Vagina (tissue), 2 donors: Measurements from ENCODE around the gene MRPL10.

Source experiments
- CTCF ChIP-seq, 3 experiments: fragments of 450-650 bp in 2 of 3; fragments of 200-600 bp in 1 of 3; sonication (generic) in 1 of 3; IDR thresholded peaks; one replicate each; pipeline ENCODE4 v1.5.1; 2017 to 2019; ENCODE audit warnings: antibody characterized with exemption in 3 of 3, mild to moderate bottlenecking in 2 of 3, moderate library complexity in 2 of 3
- POLR2A ChIP-seq, 2 donors: fragments of 450-650 bp; IDR thresholded peaks; one replicate each; pipeline ENCODE4 v1.6.1; 2017; ENCODE audit warnings: antibody characterized with exemption in 2 of 2, mild to moderate bottlenecking in 2 of 2, moderate library complexity in 2 of 2

- TF ChIP-seq POLR2A (IDR thresholded peaks at IDR 0.05) (no peak), CTCF (IDR thresholded peaks at IDR 0.05) (no peak)
Measured at GRCh38 chr17:47844814-47845715, 13.7 kb upstream of the MRPL10 start.
